GM19397 (cell line): ENCODE data around the gene CHST6.
"Not testable (repeated sequence)": the region's sequence is repeated elsewhere in the genome, so short reads cannot be mapped to it uniquely, and the experiment has no call there.

Experiments
- ATAC-seq: cut with Tn5 transposase; IDR thresholded peaks from one replicate; pipeline ENCODE4 v1.9.1; 2021; ENCODE audit warnings: mild to moderate bottlenecking, moderate library complexity; ENCODE audit not compliant: unreplicated experiment

Gene CHST6

GRCh38 chr16:75477680-75478473 is 17.4 kb downstream of the CHST6 start:
- no peak for ATAC-seq

DNA sequence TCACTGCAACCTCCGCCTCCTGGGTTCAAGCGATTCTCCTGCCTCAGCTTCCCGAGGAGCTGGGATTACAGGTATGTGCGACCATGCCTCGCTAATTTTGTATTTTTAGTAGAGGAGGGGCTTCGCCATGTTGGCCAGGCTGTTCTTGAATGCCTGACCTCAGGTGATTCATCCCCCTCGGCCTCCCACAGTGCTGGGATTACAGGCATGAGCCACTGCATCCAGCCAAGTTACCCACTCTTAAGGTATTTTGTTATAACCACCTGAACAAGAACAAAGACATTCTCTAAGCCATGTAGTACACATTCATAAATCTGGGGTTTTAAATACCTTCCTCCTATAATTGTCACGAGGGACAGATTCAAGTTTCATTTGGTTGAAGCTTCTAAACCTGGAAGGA is 18.4 kb downstream of the CHST6 start:
- ATAC-seq, result no peak

- no peak for ATAC-seq
Measured at GRCh38 chr16:75475420-75475847, 19.8 kb downstream of the CHST6 start.

- ATAC-seq, result no peak
Measured at GRCh38 chr16:75472908-75473877, 22.0 kb downstream of the CHST6 start.

DNA sequence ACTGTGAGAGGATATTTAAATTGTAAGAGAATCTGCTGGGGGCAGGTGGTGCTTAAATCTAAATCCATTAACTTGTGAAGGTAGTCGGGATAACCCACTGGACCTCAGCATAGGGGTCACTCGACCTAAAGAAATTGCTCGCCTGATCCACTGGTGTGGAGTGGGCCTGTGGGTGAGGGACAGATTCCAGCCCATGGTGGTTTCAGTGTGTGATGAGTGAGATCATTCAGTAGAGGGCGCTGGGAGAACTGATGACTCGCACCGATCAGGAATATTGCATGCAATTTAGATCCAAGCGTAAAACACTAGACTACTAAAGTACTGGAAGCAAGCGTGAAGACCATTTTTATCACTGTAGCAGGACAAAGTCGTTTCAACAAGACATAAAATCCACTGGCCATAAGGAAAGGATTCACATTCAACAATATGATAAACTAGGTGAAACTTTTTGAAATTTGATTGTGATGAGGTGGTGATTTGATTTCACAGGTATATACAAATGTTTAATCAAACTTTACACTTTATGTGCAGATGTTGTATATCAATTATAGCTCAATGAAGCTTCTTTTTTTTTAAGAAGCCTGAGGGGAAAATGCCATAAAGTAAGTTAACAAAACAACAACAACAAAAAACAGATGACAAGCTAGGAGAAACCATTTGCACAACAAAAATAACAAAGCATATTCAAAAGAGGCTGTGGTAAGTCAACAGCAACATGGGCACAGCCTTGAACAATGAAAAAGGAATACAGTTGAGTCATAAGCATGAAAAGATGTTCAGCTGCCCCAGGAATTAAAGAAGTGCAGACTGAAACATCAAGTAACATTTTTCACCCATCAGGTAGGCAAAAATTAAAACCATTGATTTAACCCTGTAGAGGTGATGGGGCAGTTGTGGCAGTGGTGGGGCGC is 23.3 kb downstream of the CHST6 start:
- peak; percentile 78 for ATAC-seq

DNA sequence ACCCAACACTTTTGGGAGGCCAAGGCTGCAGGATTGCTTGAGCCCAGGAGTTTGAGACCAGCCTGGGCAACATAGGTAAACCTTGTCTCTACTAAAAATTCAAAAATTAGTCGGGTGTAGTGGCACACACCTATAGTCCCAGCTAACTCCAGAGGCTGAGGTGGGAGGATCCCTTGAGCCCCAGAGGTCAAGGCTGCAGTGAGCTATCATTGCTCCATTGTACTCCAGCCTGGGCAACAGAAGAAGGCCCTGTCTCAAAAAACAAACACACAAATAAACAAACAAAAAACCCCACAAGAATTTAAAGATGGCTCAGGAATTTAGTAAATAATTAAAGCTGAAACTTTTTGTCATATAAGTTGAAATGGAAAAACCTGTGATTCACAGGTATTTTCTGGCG is 28.5 kb downstream of the CHST6 start:
- ATAC-seq, result no peak

GRCh38 chr16:75464122-75464918 is 30.9 kb downstream of the CHST6 start, which contains the start of gene TMEM170A:
TSS of gene TMEM170A (minus strand) at chr16:75464689. CDS start at chr16:75464600, 89 bp downstream.
- peak; percentile 93 for ATAC-seq

DNA sequence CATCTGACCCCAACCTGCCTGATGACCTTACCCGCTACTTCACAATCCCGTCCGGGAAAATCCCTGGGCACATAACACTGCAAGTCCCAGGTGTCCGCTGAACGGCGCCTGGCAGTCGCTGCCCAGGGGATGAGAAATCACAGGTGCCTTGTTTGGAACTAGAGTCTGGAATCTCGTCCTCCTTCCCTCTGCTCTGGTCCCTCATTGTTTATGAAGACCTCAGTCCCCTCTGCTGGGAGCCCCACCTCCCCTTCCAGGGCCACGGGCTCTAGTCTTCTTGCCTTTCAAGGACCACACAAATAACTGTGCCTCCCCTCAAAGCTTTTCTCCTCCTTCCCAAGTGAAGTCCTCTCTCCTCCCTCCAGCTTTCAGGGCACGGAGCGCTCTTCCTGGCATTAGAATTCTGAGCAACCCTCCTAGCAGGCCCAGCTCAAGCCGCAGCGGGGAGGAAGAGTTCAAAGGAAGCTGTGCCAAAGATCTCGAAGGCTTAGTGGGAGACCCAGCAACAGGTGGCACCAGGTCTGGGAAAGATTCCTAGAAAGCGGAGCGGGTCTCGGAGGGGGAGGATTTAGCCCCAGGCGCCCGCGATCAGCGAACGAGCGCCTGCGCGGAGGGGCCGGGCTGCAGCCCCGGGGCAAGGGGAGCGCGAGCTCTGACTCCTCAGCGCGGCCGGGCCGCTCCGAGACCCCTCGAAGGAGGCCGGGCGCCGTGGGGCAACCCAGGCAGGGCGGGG is 31.7 kb downstream of the CHST6 start:
- ATAC-seq, result peak; percentile 19

GRCh38 chr16:75462806-75463205 is 32.4 kb downstream of the CHST6 start:
- no peak for ATAC-seq

DNA sequence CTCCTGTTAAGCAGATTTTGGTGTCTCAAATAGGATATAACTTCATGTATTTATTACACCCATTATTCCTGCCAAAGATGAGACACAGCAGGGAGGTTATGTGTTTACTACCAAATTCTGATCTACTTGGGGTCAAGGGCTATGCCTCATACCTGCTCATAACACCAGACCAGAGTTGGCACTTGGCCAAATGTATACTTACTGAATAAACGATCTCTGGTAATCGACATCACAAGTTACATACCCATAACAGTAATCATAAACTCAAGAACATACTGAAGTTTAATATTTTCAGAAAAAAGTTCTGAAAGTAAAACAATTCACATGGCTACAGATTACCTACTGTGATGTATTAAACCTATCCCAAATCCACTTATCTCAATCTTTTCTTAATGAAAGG is 33.7 kb downstream of the CHST6 start:
- no peak for ATAC-seq

- ATAC-seq, result no peak
Measured at GRCh38 chr16:75460446-75460845, 34.8 kb downstream of the CHST6 start.

- ATAC-seq, result no peak
Measured at GRCh38 chr16:75459691-75460090, 35.5 kb downstream of the CHST6 start.

- ATAC-seq, result no peak
Measured at GRCh38 chr16:75458439-75458838, 36.8 kb downstream of the CHST6 start.

- no peak for ATAC-seq
Measured at GRCh38 chr16:75458029-75458428, 37.2 kb downstream of the CHST6 start.

- no peak for ATAC-seq
Measured at GRCh38 chr16:75457485-75458021, 37.7 kb downstream of the CHST6 start.

DNA sequence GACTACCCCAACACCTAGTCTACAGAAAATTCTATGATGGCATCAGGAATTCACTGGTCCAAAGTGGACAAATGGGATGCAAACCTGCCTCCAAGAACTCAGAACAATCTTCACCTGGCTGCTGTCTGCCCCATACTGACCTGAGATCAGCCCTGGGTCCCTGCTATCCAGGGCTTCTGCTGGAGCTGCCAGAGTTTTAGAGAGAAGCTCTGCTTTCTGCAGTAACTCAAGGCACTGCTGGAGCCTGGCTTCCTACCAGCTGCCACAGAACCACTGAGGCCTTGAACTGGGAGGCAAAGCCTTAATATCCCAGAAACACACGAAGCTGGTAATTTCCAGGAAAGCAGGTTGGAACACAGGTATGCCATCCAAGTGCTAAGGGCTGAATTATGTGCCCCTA is 38.3 kb downstream of the CHST6 start:
- no peak for ATAC-seq

DNA sequence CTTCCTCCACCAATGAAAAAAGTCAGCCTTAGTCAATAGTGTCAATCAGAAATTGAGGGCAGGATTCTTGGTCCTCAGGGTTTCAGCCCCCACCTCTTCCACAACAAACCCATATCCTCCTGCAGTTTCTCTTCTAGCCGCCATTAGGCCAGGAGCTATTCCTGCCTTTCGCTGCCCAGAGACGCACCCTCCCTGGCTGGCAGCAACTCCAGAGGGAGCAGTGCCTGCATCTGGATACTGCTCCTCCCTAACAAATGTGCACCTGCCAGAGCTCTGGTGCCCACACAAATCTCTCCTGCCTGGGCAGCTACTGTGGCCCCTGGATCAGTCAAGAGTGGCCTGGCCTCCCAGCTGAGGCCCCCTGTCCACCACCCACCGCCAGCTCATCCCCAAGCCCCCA is 38.8 kb downstream of the CHST6 start:
- not testable (repeated sequence) for ATAC-seq

DNA sequence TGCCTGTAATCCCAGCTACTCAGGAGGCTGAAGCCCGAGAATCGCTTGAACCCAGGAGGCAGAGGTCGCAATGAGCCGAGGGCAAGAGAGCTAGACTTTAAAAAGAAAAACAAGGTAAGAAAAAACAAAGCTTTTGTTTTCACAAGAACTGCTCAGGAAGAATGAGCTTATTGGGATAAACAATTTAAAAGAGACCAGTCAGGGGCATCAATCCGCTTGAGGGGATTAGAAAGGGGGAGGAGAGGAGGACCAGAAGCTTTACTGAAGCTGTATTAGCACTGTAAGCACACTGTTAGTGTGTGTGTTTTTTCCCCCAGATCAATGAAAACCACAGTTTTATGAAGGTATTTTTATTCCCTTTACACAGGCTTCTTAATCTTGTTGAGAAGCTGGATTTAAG is 39.6 kb downstream of the CHST6 start:
- ATAC-seq, result no peak
